Measurements from ENCODE around the gene C7orf33.

DNA sequence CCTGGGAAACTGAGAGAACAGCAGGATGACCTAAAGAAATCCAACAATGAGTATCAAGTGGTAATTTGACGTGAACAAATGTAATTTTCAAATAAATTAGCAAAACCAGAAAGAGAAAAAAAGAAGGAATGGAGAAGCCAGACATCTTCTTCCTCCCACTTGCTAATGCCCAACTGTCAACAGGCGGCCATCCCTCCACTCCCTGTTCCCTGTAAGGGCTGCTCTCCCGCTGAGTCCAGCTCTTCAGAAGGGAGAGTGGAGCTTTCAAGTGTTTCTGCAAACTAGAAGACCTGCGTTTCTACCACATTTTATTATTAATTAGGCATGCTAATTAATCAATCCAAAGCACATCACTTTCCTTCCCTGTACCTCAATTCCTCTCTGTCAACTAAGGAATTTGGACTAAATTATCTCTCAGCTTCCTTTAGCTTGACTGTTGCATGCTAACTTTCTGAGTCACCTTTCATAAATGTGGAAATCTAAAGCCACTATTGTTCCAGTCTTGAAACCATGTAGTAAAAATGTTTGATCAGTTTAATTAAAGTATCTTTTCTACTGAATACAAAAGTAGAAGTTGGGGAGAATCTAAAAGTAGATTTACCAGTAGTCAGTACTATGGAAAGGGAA, 59.8 kb downstream of the C7orf33 start:
- TF ChIP-seq, protein P1, sequence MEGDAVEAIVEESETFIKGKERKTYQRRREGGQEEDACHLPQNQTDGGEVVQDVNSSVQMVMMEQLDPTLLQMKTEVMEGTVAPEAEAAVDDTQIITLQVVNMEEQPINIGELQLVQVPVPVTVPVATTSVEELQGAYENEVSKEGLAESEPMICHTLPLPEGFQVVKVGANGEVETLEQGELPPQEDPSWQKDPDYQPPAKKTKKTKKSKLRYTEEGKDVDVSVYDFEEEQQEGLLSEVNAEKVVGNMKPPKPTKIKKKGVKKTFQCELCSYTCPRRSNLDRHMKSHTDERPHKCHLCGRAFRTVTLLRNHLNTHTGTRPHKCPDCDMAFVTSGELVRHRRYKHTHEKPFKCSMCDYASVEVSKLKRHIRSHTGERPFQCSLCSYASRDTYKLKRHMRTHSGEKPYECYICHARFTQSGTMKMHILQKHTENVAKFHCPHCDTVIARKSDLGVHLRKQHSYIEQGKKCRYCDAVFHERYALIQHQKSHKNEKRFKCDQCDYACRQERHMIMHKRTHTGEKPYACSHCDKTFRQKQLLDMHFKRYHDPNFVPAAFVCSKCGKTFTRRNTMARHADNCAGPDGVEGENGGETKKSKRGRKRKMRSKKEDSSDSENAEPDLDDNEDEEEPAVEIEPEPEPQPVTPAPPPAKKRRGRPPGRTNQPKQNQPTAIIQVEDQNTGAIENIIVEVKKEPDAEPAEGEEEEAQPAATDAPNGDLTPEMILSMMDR (IDR thresholded peaks at IDR 0.05; ENCODE audit: low read depth, low read length, missing input control) = no peak
- TF ChIP-seq TAF1 (conservative IDR thresholded peaks at IDR 0.05) (no peak), GABPA (IDR thresholded peaks at IDR 0.05 in 1 of 2, conservative IDR thresholded peaks at IDR 0.05 in 1 of 2) (no peak), JUND (IDR thresholded peaks at IDR 0.05) (no peak), RXRA (IDR thresholded peaks at IDR 0.05) (no peak), YY1 (IDR thresholded peaks at IDR 0.05) (no peak), EGR1 (IDR thresholded peaks at IDR 0.05; ENCODE audit: low read depth in 2 of 2) (no peak), SP1 (IDR thresholded peaks at IDR 0.05) (no peak)
- TF ChIP-seq, protein P2, sequence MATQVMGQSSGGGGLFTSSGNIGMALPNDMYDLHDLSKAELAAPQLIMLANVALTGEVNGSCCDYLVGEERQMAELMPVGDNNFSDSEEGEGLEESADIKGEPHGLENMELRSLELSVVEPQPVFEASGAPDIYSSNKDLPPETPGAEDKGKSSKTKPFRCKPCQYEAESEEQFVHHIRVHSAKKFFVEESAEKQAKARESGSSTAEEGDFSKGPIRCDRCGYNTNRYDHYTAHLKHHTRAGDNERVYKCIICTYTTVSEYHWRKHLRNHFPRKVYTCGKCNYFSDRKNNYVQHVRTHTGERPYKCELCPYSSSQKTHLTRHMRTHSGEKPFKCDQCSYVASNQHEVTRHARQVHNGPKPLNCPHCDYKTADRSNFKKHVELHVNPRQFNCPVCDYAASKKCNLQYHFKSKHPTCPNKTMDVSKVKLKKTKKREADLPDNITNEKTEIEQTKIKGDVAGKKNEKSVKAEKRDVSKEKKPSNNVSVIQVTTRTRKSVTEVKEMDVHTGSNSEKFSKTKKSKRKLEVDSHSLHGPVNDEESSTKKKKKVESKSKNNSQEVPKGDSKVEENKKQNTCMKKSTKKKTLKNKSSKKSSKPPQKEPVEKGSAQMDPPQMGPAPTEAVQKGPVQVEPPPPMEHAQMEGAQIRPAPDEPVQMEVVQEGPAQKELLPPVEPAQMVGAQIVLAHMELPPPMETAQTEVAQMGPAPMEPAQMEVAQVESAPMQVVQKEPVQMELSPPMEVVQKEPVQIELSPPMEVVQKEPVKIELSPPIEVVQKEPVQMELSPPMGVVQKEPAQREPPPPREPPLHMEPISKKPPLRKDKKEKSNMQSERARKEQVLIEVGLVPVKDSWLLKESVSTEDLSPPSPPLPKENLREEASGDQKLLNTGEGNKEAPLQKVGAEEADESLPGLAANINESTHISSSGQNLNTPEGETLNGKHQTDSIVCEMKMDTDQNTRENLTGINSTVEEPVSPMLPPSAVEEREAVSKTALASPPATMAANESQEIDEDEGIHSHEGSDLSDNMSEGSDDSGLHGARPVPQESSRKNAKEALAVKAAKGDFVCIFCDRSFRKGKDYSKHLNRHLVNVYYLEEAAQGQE (IDR thresholded peaks at IDR 0.05) = no peak
- TF ChIP-seq, protein P3, sequence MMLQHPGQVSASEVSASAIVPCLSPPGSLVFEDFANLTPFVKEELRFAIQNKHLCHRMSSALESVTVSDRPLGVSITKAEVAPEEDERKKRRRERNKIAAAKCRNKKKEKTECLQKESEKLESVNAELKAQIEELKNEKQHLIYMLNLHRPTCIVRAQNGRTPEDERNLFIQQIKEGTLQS (IDR thresholded peaks at IDR 0.05) = no peak
- TF ChIP-seq, protein P4, sequence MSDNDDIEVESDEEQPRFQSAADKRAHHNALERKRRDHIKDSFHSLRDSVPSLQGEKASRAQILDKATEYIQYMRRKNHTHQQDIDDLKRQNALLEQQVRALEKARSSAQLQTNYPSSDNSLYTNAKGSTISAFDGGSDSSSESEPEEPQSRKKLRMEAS (IDR thresholded peaks at IDR 0.05) = no peak

All from liver (tissue), 3 donors.